NCI-H2196 treated with DMSO at 0.1 percent for 48 hours (cell line): Measurements from ENCODE around the gene ARID1A.
"Not testable (repeated sequence)": the region's sequence is repeated elsewhere in the genome, so short reads cannot be mapped to it uniquely, and the experiment has no call there.

ENCODE experiments used
- DNase-seq: peaks from one replicate; lab custom pipeline; 2025; ENCODE audit not compliant: unreplicated experiment; lab: John Stamatoyannopoulos, UW

The ARID1A gene

DNA sequence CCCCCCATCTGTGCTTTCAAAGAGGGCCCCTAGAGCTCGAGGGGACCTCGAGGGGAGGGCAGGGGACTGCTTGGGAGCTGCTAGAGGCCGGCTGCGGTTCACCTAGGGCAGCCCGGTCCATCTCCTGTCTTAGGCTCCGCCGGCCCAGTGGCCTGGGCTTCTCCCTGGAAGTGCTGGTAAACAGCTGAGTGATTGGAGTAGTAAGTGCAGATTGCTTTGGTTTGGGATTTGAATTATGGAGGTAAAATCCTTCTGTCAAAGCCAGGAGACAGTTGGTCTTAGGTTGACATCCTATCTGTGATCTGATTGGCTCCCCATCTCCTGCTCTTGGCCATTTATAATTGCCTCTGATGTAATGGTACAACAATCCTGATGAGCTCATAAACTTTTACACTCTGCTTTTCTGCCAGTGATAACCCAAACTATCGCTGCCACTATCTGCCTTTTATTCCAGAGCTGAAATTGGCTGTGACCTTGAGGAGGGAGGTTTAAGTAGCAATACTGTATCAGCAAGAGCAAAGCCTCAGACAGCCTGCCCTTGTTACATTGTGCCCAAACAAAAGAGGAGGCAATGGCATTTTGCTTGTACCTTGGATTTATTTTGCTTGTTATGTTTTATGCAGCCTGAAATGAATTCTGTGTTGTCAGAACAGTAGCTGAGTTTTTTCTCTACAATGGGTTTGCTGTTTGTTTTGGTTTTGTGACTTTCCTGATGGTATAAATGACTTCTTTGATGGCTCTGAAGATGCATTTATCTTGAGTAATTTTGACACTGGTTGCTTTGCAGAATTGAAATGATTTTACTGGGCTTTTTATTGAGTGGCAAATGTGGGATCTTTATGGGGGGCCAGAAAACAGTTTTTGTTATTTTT, 2.4 kb downstream of the ARID1A start:
- peak; percentile 87 for DNase-seq

DNA sequence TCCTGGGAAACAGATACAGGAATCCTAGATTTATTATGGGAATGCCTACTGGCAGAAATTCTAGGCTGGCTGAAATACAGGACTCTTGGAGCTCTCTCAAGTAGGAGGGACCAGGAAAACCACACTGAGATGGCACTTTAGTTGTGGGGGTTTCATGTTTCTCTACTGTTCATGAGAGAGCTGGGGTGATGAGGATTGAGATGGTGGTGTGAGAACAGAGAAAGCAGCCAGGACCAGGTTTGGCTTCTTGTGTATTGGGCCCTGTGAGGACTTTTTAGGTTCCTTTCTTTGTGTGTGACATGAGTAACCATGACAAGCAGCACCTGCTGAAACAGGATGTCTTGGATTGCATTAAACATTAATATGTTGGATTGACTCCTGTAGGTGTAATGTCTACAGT, 4.9 kb downstream of the ARID1A start:
- DNase-seq: no peak

DNA sequence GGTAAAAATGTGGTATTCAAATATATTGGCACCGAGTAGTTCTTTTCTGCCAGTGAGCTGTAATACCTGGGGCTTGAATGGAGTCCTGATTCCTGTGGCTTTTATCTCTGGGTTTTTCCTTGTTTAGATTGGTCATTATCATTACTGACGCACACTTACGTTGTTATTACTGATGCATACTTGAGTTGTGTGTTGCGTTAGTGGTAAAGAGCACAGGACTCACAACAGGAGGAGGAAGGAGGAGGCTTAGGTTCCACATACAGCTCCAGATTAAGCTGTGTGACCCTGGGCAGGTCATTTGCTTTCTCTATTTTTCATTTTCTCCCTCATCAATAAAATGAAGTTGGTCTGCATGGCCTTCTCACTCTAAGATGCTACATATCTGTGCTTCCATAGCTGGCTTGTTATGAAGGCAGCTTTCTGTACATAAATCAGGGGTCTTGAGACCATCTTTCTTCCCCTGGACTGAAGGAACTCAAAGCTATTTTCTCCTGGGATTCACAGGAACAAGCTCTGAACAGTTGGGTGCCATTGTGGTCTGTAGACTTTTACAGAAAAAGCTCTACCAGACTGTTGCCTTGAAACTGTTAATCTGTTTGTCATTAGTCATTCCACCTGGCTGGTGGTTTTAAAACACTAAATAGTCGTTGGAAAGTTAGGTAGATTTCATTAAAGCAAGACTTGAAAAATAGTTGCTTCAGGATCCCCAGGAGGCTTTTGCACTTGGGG, 5.6 kb downstream of the ARID1A start:
- no peak for DNase-seq

DNA sequence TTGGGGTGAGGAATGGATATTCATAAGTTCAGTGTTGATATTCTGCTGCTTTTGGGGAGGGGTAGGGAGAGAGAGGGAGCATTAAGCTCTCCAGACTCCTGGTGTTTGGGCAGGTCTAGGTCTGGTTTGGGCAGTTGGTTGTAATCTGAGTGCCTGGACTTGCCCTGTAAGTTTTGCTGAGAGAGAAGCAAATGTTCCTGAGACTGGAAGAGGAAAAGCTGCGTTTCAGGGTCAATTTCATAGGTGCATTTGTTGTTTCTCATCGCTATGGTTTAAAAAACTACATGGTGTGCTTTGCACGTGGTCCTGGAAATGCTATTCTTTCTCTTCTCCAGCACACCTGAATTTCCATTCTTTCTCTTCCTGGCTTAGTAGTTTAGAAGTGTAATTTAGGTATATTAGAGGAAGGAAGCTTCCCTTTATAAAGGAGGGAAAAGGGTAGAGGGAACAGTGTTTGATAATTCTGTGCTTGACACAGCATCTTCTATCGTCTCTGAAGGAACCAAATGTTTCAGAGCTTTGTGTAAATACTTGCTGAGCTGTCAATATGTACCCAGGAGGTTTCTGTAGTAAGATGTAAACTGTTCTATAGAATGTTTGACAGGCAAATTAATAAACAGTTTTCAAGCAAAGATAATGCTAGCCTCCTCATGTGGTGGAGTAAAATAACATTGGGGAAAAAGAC, 6.3 kb downstream of the ARID1A start:
- DNase-seq: no peak

DNA sequence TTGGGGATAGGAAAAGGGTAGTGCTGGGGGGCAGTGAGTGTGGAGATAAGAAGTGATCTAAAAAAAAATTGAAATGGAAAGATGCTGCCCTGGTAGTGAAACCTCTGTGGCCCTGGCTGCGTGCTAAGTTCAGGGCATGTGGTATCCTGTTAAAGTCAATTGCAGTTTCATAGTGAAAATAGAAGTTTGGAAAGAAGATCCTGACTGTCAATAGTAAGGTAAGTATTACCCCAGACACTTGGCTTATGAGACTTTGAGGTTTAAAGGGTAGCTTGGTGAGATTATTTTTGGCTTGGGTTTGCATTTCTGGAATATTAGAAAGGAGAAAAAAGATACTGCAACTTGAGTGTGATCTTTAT, 6.8 kb downstream of the ARID1A start:
- no peak for DNase-seq

DNA sequence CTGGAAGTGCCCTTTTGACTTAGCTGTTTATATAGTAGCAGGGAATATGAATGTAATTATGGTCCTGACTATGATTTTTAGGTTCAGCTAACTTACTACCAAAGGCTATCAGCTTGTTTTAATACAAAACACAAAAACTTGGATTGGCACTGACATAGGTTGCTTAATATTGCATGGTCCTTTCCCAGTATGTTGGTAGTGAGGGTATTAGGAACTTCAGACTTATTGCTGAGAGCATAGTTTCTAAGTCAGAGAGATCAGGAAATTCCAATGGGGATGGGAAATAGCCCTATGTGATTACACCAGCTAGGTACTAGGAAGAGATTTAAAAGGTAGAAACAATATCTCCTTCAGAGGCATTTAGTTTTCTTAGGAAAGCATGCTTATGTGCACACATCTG, 7.7 kb downstream of the ARID1A start:
- DNase-seq: no peak

DNA sequence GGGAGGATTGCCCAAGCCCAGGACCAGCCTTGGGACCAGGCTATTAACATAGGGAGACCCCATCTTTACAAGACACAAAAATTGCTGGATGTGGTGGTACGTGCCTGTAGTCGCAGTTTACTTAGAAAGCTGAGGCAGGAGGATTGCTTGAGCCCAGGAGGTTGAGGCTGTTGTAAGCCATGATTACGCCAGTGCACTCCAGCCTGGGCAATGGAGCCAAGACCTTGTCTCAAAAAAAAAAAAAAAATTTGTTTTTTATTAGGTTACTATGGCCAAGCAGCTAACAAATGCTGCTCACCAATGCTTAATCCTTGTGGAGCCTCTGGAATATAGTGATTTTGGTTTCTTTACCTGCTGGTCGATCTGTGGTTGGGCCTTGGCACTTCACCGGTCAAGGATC, 8.8 kb downstream of the ARID1A start:
- no peak for DNase-seq

DNA sequence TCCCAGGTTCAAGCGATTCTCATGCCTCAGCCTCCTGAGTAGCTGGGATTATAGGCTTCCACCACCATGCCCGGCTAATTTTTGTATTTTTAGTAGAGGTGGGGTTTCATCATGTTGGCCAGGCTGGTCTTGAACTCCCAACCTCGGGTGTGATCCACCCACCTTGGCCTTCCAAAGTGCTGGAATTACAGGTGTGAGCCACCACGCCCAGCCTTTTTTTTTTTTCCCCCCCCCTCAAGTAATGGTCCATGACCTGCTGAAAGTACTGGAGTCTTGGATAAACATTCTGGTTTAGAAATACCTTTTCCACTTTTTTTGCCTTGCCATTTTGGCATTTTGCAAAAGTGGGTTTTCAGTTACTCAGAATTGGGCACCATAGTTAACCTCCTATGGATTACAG, 9.4 kb downstream of the ARID1A start:
- DNase-seq: not testable (repeated sequence)

DNA sequence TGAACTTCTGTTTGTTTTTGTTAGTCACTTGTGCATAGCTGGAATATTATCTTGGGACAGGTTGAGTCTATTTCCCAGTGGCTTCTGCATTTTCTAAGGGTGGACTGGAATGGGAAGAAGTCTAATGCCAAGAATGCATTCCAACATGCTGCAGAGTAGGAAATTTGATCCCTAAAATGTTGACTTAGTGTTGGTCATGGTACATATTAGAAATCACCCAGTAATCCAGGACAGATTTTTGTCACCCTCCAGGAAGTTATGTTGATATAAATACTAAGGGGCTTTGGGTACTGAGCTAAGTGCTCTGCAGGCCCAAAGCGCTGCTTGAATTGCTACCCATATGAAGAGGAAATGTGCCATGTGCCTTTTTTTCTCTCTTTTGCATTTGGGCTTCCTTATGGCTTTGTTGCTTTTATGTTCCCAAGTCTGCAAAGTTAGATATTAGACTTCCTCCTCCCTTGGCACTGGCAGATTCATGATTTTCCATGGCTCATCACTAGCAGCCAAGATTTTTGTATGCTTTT, 10.0 kb downstream of the ARID1A start:
- no peak for DNase-seq

DNA sequence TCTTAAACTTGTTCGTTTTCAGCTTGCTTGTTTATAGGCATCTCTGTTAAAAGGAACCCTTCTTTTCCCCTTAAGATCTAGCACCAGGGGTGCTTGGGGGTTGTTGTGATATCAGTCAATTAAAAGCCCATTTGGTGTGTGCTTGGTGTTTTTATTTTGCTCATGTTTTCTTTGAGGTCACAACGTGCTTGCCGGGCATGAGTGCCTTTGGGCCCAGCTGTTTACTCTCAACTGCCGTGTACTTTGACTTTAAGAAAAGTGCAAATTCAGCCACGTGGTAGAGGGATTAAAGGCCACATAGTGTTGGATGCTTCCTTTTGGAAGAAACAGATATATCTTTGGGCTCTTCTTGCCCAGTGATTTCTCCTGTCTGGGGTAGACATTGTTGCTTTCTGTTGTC, 10.5 kb downstream of the ARID1A start:
- no peak for DNase-seq

DNA sequence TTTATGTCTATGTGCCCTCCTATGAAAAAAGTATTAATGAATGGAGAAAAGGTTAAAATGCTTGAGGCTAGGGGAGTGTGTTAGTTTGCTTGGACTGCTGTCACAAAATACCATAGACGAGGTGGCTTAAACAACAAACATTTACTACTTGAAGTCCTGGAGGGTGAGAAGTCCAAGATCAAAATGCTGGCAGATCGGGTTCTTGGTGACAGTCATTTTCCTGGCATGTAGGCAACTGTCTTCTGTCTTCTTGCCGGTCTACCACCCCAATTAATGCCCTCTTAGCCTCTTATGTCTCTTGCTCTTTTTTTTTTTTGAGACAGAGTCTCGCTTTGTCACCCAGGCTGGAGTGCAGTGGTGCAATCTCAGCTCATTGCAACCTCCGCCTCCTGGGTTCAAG, 15.0 kb downstream of the ARID1A start:
- DNase-seq: no peak

DNA sequence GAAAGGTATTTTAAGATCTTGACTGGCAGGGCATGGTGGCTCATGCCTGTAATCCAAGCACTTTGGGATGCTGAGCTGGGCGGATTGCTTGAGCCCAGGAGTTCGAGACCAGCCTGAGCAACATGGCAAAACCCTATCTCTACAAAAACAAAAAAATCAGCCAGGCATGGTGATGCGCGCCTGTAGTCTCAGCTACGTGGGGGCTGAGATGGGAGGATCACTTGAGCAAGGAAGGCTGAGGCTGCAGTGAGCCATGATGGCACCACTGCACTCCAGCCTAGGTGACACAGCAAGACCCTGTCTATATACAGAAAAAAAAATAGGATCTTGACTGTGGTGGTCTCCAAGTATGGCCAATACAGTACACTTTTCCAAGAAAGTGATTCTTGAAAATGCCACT, 16.0 kb downstream of the ARID1A start:
- no peak for DNase-seq

DNA sequence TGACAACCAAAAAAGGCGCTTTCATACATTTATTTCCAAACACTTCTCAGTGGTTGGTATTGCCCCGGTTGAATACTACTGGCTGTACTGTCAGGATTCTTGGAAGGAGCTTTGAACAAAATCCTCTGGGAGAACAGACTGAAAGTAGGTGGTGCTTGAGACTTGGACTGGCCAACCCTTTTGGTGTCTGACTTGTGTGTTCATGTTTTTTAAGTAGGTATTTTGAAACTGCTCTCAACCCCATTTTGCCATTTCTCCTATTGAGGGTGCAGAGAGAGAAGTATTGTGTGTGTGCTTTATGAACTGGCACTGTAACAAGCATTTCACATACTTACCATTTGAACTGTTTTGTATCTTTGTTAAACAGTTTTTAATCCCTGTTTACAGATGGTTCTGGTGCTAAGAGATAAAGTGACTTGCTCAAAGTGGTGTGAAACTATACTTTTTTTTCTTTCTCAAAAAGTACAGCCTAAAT, 21.2 kb downstream of the ARID1A start:
- DNase-seq: no peak

DNA sequence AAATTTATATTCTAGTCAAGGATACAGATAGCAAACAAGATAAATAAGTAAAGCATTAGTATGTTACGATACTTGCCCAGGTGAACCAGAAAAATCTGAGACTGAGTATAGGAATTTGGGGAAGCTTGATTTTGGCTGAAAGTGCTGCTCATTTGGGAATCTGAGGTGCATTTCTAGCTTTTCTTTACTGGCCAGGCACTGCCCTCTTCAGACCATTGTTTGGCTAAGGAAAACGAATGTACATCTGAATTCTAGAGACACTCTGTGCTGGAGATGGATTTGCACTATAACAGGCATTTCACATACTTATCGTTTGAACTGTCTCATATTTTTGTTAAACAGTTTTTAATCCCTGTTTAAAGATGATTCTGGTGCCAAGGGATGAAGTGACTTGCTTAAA, 23.4 kb downstream of the ARID1A start:
- no peak for DNase-seq

DNA sequence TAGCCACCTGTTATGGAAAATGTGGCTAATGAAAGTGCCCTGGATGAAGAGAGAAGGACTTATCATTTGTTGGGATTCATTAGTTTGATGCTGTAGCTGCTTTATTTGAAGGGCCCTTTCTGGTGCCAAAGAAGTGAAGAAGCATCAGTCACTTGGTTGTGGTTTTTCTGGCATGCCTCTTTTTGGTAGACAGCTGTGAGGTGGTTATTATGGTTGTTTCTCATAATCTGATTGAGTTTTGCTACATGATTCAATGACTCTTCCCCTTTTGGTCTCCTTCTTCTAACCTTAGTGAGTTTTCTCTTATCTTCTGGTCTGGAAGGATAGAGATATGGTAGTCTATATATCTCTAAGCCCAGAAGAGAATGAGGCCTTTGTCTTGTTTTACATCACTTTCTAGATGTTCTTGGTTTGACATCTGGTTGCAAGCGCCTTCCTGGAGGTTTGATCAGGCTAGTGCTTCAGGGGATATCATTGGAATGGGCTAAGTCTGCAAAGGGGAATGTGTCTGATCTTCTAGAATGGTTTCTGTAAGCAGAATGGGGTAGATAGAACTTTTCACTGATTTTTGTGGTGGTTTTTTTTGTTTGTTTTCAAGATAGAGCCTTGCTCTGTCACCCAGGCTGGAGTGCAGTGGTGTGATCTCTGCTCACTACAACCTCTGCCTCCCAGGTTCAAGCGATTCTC, 26.0 kb downstream of the ARID1A start:
- DNase-seq: no peak

DNA sequence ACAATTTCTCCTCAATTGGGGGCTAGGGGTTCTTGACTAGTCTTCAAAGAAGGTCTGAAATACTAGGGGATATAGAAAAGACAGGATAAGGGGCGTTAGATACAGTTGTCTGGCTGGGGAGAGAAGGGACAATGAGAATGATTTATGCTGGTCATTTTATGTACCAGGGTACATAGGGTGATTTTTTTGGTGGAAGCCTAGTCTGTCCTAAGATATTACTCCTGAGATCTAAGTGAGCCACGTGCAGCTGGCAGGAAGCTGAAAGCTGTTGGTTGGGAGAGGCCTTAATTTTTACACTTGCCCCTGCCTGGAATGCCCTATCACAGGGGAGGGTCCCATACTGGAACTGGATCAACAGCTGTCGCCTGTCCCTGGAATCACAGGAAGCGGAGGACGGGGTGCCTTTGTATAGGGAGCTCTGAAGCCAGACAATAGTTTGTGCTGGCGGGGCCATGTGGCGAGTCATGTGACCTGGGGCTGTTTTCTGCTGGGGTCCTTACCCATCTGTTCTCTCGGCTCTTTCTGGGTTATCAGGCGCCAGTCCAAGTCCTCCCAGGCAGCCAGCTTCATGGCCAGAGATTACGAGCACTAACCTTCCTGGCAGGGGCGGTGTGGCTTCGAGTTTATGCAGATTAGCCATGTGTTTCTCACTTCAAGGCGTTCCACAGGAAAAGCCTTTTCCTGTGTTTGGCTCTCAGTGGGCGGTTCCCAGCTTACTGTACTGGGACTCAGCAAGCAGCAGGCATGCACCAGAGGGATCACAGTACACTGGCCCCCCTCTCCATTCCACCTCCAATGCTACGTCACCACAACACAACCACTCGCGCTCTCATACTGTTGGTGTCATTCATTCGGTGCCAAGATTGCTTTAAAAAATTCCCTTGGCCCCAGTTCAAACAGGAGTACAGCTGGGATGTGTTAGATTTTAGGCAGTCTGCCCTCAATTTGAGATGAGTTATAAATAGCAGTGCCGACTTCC, 27.5 kb downstream of the ARID1A start:
- peak; percentile 96 for DNase-seq

DNA sequence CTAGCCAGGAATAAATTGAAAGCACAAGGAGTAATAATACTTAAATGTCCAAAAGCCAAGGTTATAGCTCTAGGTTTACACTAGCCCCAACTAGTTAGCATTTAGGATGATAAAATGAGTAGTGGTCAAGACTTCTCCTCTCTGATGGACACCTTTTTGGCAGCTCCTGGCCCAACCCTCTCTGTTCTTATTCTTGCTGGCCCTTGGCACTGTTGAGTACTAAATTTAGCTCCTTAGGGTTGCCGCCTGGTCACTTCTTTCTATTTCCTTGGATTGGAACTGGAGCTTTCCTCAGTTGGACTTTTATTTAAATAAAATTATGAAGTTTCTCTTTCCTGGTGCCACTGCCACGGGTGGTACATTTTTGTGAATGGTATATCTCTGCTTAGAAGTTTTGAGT, 28.3 kb downstream of the ARID1A start:
- no peak for DNase-seq

DNA sequence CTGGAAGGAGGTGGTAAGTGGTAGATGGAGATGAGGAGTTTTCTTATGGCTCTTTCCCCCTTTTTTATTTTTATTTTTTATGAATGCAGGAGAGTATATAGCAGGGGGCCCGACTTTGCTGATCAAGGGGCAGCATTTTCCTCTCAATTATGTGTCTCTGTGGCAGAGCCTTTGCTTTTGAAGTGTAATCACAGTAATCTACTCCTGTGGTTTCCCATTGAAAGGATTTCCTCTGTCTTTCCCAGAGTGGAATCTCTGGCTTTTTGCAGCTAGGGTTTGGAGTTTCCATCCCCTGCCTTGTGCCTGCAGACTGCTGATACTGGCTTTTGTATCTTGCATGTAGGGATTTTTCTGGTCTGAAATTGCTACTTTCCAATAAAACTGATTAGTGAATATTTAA, 29.1 kb downstream of the ARID1A start:
- DNase-seq: no peak

DNA sequence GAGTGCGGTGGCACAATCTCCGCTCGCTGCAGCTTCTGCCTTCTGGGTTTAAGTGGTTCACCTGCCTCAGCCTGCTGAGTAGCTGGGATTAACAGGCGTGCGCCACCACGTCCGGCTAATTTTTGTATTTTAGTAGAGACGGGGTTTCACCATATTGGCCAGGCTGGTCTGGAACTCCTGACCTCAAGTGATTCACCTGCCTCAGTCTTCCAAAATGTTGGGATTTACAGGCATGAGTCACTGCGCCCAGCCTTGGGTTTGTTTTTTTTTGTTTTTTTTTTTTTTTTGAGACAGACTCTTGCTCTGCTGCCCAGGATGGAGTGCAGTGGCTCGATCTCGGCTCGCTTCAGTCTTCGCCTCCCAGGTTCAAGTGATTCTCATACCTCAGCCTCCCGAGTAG, 30.1 kb downstream of the ARID1A start:
- not testable (repeated sequence) for DNase-seq

DNA sequence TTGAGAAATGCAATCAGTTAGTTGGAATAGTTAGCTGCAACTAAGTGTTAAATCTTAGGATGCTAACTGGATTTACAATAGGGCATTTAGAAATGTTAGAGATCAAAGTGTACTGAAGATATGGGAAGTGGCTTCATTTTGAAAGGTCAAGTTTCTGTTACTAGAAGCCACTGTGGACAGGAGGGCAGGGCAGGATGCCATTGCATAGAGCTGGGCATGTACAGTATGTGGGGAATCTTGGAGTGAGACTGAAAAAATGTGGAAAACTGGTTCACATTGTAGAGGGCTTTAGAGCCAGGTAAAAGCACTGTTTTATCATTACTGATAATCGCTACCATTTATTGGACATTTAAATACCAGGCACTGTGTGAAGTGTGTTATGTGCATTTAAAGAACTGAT, 31.0 kb downstream of the ARID1A start:
- DNase-seq: no peak
